ENCODE measurements around the gene SMAD4.
A peak's percentile ranks its signal among the peaks of the same experiment; 100 is the strongest.
"Not testable (repeated sequence)": the region's sequence is repeated elsewhere in the genome, so short reads cannot be mapped to it uniquely, and the experiment has no call there.

Gene SMAD4

GRCh38 chr18:51072586-51073313 lies 42.7 kb downstream of the SMAD4 start:
- peaks cover 47% of the 10 kb centered on the region for H3K4me1 Mint-ChIP-seq
- H3K27ac Mint-ChIP-seq = no peak overlapping the region
- no peaks in the 10 kb centered on the region for H3K9me3 Mint-ChIP-seq
- DNase-seq (ENCODE audit: low spot score in 2 of 2) (no peak), ATAC-seq (no peak)
- peaks cover 96% of the 10 kb centered on the region for H3K36me3 Mint-ChIP-seq
- H3K4me3 Mint-ChIP-seq = no peak overlapping the region

GRCh38 chr18:51074605-51075004 lies 44.6 kb downstream of the SMAD4 start:
- no peak for DNase-seq (ENCODE audit: low spot score in 2 of 2)
- Mint-ChIP-seq H3K4me1 (peaks cover 44% of the 10 kb centered on the region), H3K4me3 (no peak overlapping the region)

GRCh38 chr18:51076503-51076902 lies 46.5 kb downstream of the SMAD4 start:
- peaks cover 32% of the 10 kb centered on the region for H3K4me1 Mint-ChIP-seq
- no peak for DNase-seq (ENCODE audit: low spot score in 2 of 2)
- H3K9me3 Mint-ChIP-seq = no peaks in the 10 kb centered on the region
- no peak overlapping the region for H3K27ac Mint-ChIP-seq
- H3K36me3 Mint-ChIP-seq = peaks cover 95% of the 10 kb centered on the region
- ATAC-seq = no peak
- H3K4me3 Mint-ChIP-seq = no peak overlapping the region

More at GRCh38 chr18:51074605-51075004, 44.6 kb downstream of the SMAD4 start:
- Mint-ChIP-seq H3K36me3 (peaks cover 96% of the 10 kb centered on the region), H3K27ac (peak overlapping the region; percentile 20), H3K9me3 (no peaks in the 10 kb centered on the region)
- ATAC-seq = no peak

GRCh38 chr18:51077217-51077616 lies 47.2 kb downstream of the SMAD4 start:
- ATAC-seq (peak; percentile 42), DNase-seq (ENCODE audit: low spot score in 2 of 2) (no peak)
- H3K36me3 Mint-ChIP-seq = peaks cover 93% of the 10 kb centered on the region
- H3K4me3 Mint-ChIP-seq = no peak overlapping the region
- H3K4me1 Mint-ChIP-seq = peaks cover 25% of the 10 kb centered on the region
- H3K9me3 Mint-ChIP-seq = no peaks in the 10 kb centered on the region
- no peak overlapping the region for H3K27ac Mint-ChIP-seq

- Mint-ChIP-seq H3K36me3 (peaks cover 91% of the 10 kb centered on the region), H3K4me1 (peaks cover 26% of the 10 kb centered on the region), H3K9me3 (no peaks in the 10 kb centered on the region), H3K4me3 (no peak overlapping the region), H3K27ac (no peak overlapping the region)
- DNase-seq (ENCODE audit: low spot score in 2 of 2) (no peak), ATAC-seq (no peak)
Observed at GRCh38 chr18:51078026-51078425, 48.0 kb downstream of the SMAD4 start.

GRCh38 chr18:51082571-51083267 lies 52.7 kb downstream of the SMAD4 start:
- no peak for ATAC-seq
- peaks cover 75% of the 10 kb centered on the region for H3K36me3 Mint-ChIP-seq

GRCh38 chr18:51083398-51083797 lies 53.4 kb downstream of the SMAD4 start:
- Mint-ChIP-seq H3K4me1 (peaks cover 7% of the 10 kb centered on the region), H3K27ac (no peak overlapping the region), H3K9me3 (peaks cover 11% of the 10 kb centered on the region), H3K4me3 (no peak overlapping the region), H3K36me3 (peaks cover 68% of the 10 kb centered on the region)
- ATAC-seq (no peak), DNase-seq (ENCODE audit: low spot score in 2 of 2) (no peak)

More at GRCh38 chr18:51082571-51083267, 52.7 kb downstream of the SMAD4 start:
- H3K27ac Mint-ChIP-seq = peak overlapping the region; percentile 67
- peaks cover 4% of the 10 kb centered on the region for H3K9me3 Mint-ChIP-seq
- DNase-seq (ENCODE audit: low spot score in 2 of 2) = no peak
- H3K4me3 Mint-ChIP-seq = no peak overlapping the region
- peaks cover 7% of the 10 kb centered on the region for H3K4me1 Mint-ChIP-seq

GRCh38 chr18:51088410-51088809 lies 58.4 kb downstream of the SMAD4 start:
- peaks cover 28% of the 10 kb centered on the region for H3K36me3 Mint-ChIP-seq
- ATAC-seq (no peak), DNase-seq (ENCODE audit: low spot score in 2 of 2) (no peak)
- H3K4me1 Mint-ChIP-seq = no peaks in the 10 kb centered on the region
- no peak overlapping the region for H3K27ac Mint-ChIP-seq
- H3K4me3 Mint-ChIP-seq = no peak overlapping the region
- H3K9me3 Mint-ChIP-seq = peaks cover 14% of the 10 kb centered on the region

- no peak overlapping the region for H3K4me3 Mint-ChIP-seq
- ATAC-seq (no peak), DNase-seq (ENCODE audit: low spot score in 2 of 2) (no peak)
- H3K36me3 Mint-ChIP-seq = peaks cover 20% of the 10 kb centered on the region
- no peaks in the 10 kb centered on the region for H3K4me1 Mint-ChIP-seq
- no peak overlapping the region for H3K27ac Mint-ChIP-seq
- peaks cover 14% of the 10 kb centered on the region for H3K9me3 Mint-ChIP-seq
Observed at GRCh38 chr18:51089691-51090090, 59.7 kb downstream of the SMAD4 start.

GRCh38 chr18:51091270-51091669 lies 61.3 kb downstream of the SMAD4 start:
- ATAC-seq = no peak
- peaks cover 14% of the 10 kb centered on the region for H3K9me3 Mint-ChIP-seq

GRCh38 chr18:51092117-51092516 lies 62.1 kb downstream of the SMAD4 start:
- Mint-ChIP-seq H3K4me3 (no peak overlapping the region), H3K4me1 (no peaks in the 10 kb centered on the region), H3K36me3 (no peaks in the 10 kb centered on the region), H3K27ac (no peak overlapping the region), H3K9me3 (peaks cover 14% of the 10 kb centered on the region)
- no peak for DNase-seq (ENCODE audit: low spot score in 2 of 2)
- ATAC-seq = no peak

More at GRCh38 chr18:51091270-51091669, 61.3 kb downstream of the SMAD4 start:
- no peak overlapping the region for H3K27ac Mint-ChIP-seq
- no peaks in the 10 kb centered on the region for H3K4me1 Mint-ChIP-seq
- H3K4me3 Mint-ChIP-seq = no peak overlapping the region
- DNase-seq (ENCODE audit: low spot score in 2 of 2) = no peak
- peaks cover 6% of the 10 kb centered on the region for H3K36me3 Mint-ChIP-seq

- not testable (repeated sequence) for ATAC-seq; H3K36me3 Mint-ChIP-seq; H3K4me3 Mint-ChIP-seq; H3K9me3 Mint-ChIP-seq; H3K27ac Mint-ChIP-seq; DNase-seq (ENCODE audit: low spot score in 2 of 2); H3K4me1 Mint-ChIP-seq
Observed at GRCh38 chr18:51092967-51093366, 63.0 kb downstream of the SMAD4 start.

GRCh38 chr18:51097021-51097822 lies 67.2 kb downstream of the SMAD4 start:
- no peaks in the 10 kb centered on the region for H3K9me3 Mint-ChIP-seq
- H3K36me3 Mint-ChIP-seq = no peaks in the 10 kb centered on the region
- no peak overlapping the region for H3K4me3 Mint-ChIP-seq
- ATAC-seq = no peak
- no peaks in the 10 kb centered on the region for H3K4me1 Mint-ChIP-seq
- H3K27ac Mint-ChIP-seq = no peak overlapping the region
- DNase-seq (ENCODE audit: low spot score in 2 of 2) = no peak

- Mint-ChIP-seq H3K9me3 (no peaks in the 10 kb centered on the region), H3K4me3 (no peak overlapping the region), H3K36me3 (no peaks in the 10 kb centered on the region), H3K4me1 (no peaks in the 10 kb centered on the region), H3K27ac (no peak overlapping the region)
- ATAC-seq = no peak
- no peak for DNase-seq (ENCODE audit: low spot score in 2 of 2)
Observed at GRCh38 chr18:51098082-51098481, 68.1 kb downstream of the SMAD4 start.

GRCh38 chr18:51098513-51098912 lies 68.5 kb downstream of the SMAD4 start:
- ATAC-seq (no peak), DNase-seq (ENCODE audit: low spot score in 2 of 2) (no peak)
- Mint-ChIP-seq H3K36me3 (no peaks in the 10 kb centered on the region), H3K4me1 (no peaks in the 10 kb centered on the region), H3K9me3 (no peaks in the 10 kb centered on the region), H3K27ac (no peak overlapping the region), H3K4me3 (no peak overlapping the region)

All from stimulated activated effector memory CD8-positive, alpha-beta T cell treated with anti-CD3 and anti-CD28 coated beads, Interleukin-12 subunit alpha, Interleukin-12 subunit beta, amount 100 ng/mL, for 72 hours (primary cell).